Panc1 (cell line): ENCODE measurements around the gene UBE2R2. TPM values are rescaled to one million over a fixed set of nuclear protein-coding genes. Genes with fewer than 3 reads are reported as not detected.
A peak's percentile ranks its signal among the peaks of the same experiment; 100 is the strongest.

Experiments
- ATAC-seq: fragments of 200-7000 bp; cut with Tn5 transposase; 2 replicates; pipeline ENCODE4 v1.9.1; 2020; ENCODE audit warnings: mild to moderate bottlenecking, moderate library complexity
- BruUV-seq: library from RNA; stranded (reverse); fragments of 400-500 nt; replicated peaks from 2 replicates; lab custom pipeline; 2021; lab: Mats Ljungman, UMichigan
- CTCF ChIA-PET: fragments of 300-600 bp; sonication (Branson Sonifier 250); formaldehyde crosslinking; loops from one replicate; lab custom pipeline; 2022; ENCODE audit warnings: antibody characterized with exemption; lab: Charles Lee
- POLR2A ChIA-PET: fragments of 300-600 bp; sonication (Branson Sonifier 250); formaldehyde crosslinking; loops from one replicate; lab custom pipeline; 2022; ENCODE audit warnings: antibody characterized with exemption; lab: Charles Lee
- DNase-seq: peaks from one replicate; pipeline ENCODE4 v3.0.0-alpha.2; 2010; ENCODE audit warnings: low read depth, low spot score
- H3K27ac ChIP-seq: 2 replicates; pipeline ENCODE4 v1.5.1; 2011; ENCODE audit warnings: mild to moderate bottlenecking, low read length, inconsistent platforms
- H3K27me3 ChIP-seq: fragments of 200-500 bp; sonication (Bioruptor generic); 2 replicates; pipeline ENCODE4 v1.6.0; 2014; ENCODE audit warnings: low read length, inconsistent platforms; ENCODE audit not compliant: control insufficient read depth, insufficient read depth
- H3K36me3 ChIP-seq: fragments of 200-500 bp; sonication (Bioruptor generic); 2 replicates; pipeline ENCODE4 v1.5.1; 2014; ENCODE audit warnings: inconsistent platforms, mild to moderate bottlenecking, low read length, moderate library complexity; ENCODE audit not compliant: control insufficient read depth, insufficient read depth
- H3K4me1 ChIP-seq: 2 replicates; pipeline ENCODE4 v1.5.1; 2011; ENCODE audit warnings: inconsistent platforms, mild to moderate bottlenecking, low read length, moderate library complexity; ENCODE audit not compliant: control insufficient read depth, insufficient read depth
- H3K4me3 ChIP-seq, 2 experiments: 2 replicates each; pipeline ENCODE4 v1.5.1; 2011 to 2012; ENCODE audit warnings: low read depth in 2 of 2, low read length in 2 of 2, mild to moderate bottlenecking in 2 of 2, inconsistent platforms in 1 of 2, moderate library complexity in 1 of 2
- H3K9me3 ChIP-seq: fragments of 200-500 bp; sonication (Bioruptor generic); 2 replicates; pipeline ENCODE4 v1.5.1; 2014; ENCODE audit warnings: low read depth, mild to moderate bottlenecking, inconsistent platforms, low read length, moderate library complexity; ENCODE audit not compliant: control insufficient read depth, insufficient read depth
- POLR2AphosphoS5 ChIP-seq: IDR thresholded peaks from 2 replicates; pipeline ENCODE4 v1.6.1; 2012; ENCODE audit warnings: mild to moderate bottlenecking, low read depth, low read length, moderate library complexity
- SIN3A ChIP-seq: IDR thresholded peaks from 2 replicates; pipeline ENCODE4 v1.6.1; 2012; ENCODE audit warnings: low read depth, mild to moderate bottlenecking, low read length, moderate library complexity, borderline replicate concordance; ENCODE audit not compliant: insufficient read depth
- TCF7L2 ChIP-seq: IDR thresholded peaks from 2 replicates; pipeline ENCODE4 v1.6.1; 2011; ENCODE audit warnings: mild to moderate bottlenecking, low read depth, low read length, inconsistent platforms
- in situ Hi-C: cut with HindIII; loops from 2 replicates; pipeline ENCODE4 v1.10.0; 2016; ENCODE audit warnings: low sequenced_read_pairs, low pct_unique_long_range_greater_than_20kb
- intact Hi-C: fragments of 100-400 bp; cut with micrococcal nuclease; formaldehyde crosslinking; loops from one replicate; pipeline ENCODE4 v1.10.0; 2022; ENCODE audit not compliant: unreplicated experiment
- total RNA-seq: library from RNA; stranded (reverse); gene quantifications from one replicate; pipeline ENCODE4 v1.2.1, GENCODE V29; 2021; ENCODE audit not compliant: unreplicated experiment
- TF ChIP-seq, protein P1 (sequence below), 2 experiments: IDR thresholded peaks; 2 replicates each; pipeline ENCODE4 v1.6.1; 2011 to 2012; ENCODE audit warnings: low read depth in 2 of 2, control low read depth in 1 of 2, low read length in 1 of 2, mild to moderate bottlenecking in 1 of 2, moderate library complexity in 1 of 2; ENCODE audit not compliant: insufficient read depth in 1 of 2
- TF ChIP-seq, protein P2 (sequence below): fragments of 450-650 bp; IDR thresholded peaks from 2 replicates; pipeline ENCODE4 v1.5.1; 2017; ENCODE audit warnings: mild to moderate bottlenecking

UBE2R2 gene
- total RNA-seq, 1 experiment from 2014 or later: 67.2 TPM

DNA sequence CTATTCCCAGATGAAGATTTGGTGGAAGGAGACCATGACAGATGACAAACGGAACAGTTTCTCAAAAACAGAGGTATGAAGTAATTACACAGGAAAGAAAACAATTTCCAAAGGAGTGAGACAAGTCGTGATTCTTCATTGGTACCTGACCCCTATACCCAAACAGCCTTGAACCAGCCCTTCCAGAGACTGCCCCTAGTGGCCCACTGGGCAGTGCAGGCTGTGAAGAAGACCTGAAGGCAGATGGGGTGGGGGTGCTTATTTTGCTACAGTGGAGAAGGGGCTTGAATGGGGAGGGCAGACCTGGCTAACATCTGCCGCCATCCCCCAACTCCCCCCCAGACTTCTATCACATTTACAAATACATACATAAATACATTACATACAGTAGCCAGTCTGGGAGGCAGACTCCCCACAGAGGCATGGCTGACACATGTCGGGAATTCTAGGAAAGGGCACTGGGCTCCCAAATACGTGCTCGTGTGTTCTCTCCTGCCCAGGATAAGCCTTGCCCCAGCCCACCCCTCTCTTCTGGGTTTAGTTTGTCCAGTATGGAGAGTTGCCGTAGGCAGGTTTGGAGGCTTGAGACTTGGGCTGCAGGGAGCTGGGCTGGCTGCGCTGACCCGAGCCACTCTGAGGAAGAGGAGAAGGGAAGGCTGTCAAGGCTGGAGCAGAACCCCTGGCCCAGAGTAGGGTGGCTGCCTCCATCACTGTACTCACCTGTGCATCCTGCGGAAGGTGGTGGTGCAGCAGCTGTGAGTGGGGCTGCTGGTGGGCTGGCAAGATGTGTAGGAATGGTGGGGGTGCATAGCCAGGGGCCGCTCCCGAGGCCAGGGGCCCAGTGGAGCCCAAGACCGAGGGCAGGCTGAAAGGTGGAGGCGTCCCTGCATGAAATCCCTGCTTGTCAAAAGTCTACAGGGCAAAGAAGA, 105.3 kb downstream of the UBE2R2 start:
- ChIA-PET POLR2A (no interaction called here), CTCF (no interaction called here)
- H3K27me3 ChIP-seq: no peaks in the 10 kb centered on the region
- H3K9me3 ChIP-seq: no peaks in the 10 kb centered on the region
- TF ChIP-seq SIN3A (no peak), POLR2AphosphoS5 (peak; percentile 7; the same call in 1 of the 2 replicates), TCF7L2 (no peak)
- TF ChIP-seq, protein P1, sequence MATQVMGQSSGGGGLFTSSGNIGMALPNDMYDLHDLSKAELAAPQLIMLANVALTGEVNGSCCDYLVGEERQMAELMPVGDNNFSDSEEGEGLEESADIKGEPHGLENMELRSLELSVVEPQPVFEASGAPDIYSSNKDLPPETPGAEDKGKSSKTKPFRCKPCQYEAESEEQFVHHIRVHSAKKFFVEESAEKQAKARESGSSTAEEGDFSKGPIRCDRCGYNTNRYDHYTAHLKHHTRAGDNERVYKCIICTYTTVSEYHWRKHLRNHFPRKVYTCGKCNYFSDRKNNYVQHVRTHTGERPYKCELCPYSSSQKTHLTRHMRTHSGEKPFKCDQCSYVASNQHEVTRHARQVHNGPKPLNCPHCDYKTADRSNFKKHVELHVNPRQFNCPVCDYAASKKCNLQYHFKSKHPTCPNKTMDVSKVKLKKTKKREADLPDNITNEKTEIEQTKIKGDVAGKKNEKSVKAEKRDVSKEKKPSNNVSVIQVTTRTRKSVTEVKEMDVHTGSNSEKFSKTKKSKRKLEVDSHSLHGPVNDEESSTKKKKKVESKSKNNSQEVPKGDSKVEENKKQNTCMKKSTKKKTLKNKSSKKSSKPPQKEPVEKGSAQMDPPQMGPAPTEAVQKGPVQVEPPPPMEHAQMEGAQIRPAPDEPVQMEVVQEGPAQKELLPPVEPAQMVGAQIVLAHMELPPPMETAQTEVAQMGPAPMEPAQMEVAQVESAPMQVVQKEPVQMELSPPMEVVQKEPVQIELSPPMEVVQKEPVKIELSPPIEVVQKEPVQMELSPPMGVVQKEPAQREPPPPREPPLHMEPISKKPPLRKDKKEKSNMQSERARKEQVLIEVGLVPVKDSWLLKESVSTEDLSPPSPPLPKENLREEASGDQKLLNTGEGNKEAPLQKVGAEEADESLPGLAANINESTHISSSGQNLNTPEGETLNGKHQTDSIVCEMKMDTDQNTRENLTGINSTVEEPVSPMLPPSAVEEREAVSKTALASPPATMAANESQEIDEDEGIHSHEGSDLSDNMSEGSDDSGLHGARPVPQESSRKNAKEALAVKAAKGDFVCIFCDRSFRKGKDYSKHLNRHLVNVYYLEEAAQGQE (IDR thresholded peaks at IDR 0.05; ENCODE audit: insufficient read depth in 1 of 2, low read depth in 2 of 2, low read length in 1 of 2): no peak
- TF ChIP-seq, protein P2, sequence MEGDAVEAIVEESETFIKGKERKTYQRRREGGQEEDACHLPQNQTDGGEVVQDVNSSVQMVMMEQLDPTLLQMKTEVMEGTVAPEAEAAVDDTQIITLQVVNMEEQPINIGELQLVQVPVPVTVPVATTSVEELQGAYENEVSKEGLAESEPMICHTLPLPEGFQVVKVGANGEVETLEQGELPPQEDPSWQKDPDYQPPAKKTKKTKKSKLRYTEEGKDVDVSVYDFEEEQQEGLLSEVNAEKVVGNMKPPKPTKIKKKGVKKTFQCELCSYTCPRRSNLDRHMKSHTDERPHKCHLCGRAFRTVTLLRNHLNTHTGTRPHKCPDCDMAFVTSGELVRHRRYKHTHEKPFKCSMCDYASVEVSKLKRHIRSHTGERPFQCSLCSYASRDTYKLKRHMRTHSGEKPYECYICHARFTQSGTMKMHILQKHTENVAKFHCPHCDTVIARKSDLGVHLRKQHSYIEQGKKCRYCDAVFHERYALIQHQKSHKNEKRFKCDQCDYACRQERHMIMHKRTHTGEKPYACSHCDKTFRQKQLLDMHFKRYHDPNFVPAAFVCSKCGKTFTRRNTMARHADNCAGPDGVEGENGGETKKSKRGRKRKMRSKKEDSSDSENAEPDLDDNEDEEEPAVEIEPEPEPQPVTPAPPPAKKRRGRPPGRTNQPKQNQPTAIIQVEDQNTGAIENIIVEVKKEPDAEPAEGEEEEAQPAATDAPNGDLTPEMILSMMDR: no peak
- DNase-seq (no peak), ATAC-seq (peak; percentile 44)
- H3K4me1 ChIP-seq: peaks cover 7% of the 10 kb centered on the region; the same call in 1 of the 2 replicates
- intact Hi-C loops: loop anchor here (10.0 kb wide), 1 partner anchor 57 kb away; no protein-coding TSS in a partner anchor
- H3K27ac ChIP-seq: no peak overlapping the region
- H3K36me3 ChIP-seq: peaks cover 53% of the 10 kb centered on the region
- in situ Hi-C loops: no loop called here
- BruUV-seq: TSS peak; percentile 60
- H3K4me3 ChIP-seq: no peak overlapping the region

DNA sequence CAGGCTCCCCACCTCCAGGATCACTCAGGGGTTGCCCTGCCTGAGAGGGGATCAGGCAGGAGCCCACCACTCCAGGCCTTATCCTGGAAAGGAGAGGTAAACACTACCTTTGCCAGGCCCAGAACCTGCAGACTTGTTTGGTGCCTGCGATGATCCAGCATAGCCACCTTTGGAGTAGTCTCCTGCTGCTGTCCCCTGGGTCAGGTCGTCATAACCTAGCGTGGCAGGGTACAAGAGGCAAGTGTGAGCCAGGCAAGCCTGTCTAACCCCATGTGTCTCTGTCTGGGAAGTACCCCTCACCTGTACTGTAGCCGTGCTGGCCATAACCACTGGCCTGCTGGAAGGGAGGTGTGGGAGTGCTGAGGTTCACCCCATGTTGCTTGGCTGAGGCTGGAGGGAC, 106.1 kb downstream of the UBE2R2 start:
- ChIA-PET POLR2A (no interaction called here), CTCF (no interaction called here)
- intact Hi-C loops (loop anchor here (10.0 kb wide), 1 partner anchor 58 kb away; no protein-coding TSS in a partner anchor), in situ Hi-C loops (no loop called here)
- BruUV-seq: no TSS peak
- Histone ChIP-seq H3K4me1 (peaks cover 7% of the 10 kb centered on the region; the same call in 1 of the 2 replicates), H3K36me3 (peaks cover 48% of the 10 kb centered on the region), H3K27me3 (no peaks in the 10 kb centered on the region), H3K4me3 (no peak overlapping the region), H3K9me3 (no peaks in the 10 kb centered on the region), H3K27ac (no peak overlapping the region)
- no peak for TF ChIP-seq TCF7L2
- TF ChIP-seq SIN3A: no peak
- 0 out of 2 replicates have a peak, but pooled peaks have one; percentile 9 for TF ChIP-seq POLR2AphosphoS5
- TF ChIP-seq, protein P1 (IDR thresholded peaks at IDR 0.05; ENCODE audit: insufficient read depth in 1 of 2, low read depth in 2 of 2, low read length in 1 of 2): no peak
- TF ChIP-seq, protein P2: no peak
- DNase-seq (no peak), ATAC-seq (no peak)
